NCI-H1417 (cell line): Measurements from ENCODE around the gene FAM163B.
A peak's percentile ranks its signal among the peaks of the same experiment; 100 is the strongest.

ENCODE experiments used
- DNase-seq, 3 experiments: peaks; one replicate each; lab custom pipeline; 2025; lab: John Stamatoyannopoulos, UW

The FAM163B gene

GRCh38 chr9:133547116-133547515 is 62.1 kb downstream of the FAM163B start:
- no peak for DNase-seq

- no peak for DNase-seq
Observed at GRCh38 chr9:133546287-133546680, 62.9 kb downstream of the FAM163B start.

GRCh38 chr9:133545494-133546286 is 63.5 kb downstream of the FAM163B start:
- DNase-seq = no peak

- no peak for DNase-seq
Observed at GRCh38 chr9:133543772-133544467, 65.3 kb downstream of the FAM163B start.

- DNase-seq = no peak
Observed at GRCh38 chr9:133542002-133542401, 67.2 kb downstream of the FAM163B start.

GRCh38 chr9:133540698-133541025 is 68.5 kb downstream of the FAM163B start:
- DNase-seq = no peak

- no peak for DNase-seq
Observed at GRCh38 chr9:133539991-133540697, 69.0 kb downstream of the FAM163B start.

- DNase-seq = no peak
Observed at GRCh38 chr9:133538851-133539833, 70.0 kb downstream of the FAM163B start.

GRCh38 chr9:133538176-133538575 is 71.0 kb downstream of the FAM163B start:
- DNase-seq = no peak

- DNase-seq = no peak
Observed at GRCh38 chr9:133537257-133537656, 71.9 kb downstream of the FAM163B start.

GRCh38 chr9:133536536-133536935 is 72.7 kb downstream of the FAM163B start:
- DNase-seq = no peak

GRCh38 chr9:133536080-133536479 is 73.1 kb downstream of the FAM163B start:
- DNase-seq = peak in 1 of 3 experiments; percentile 10

GRCh38 chr9:133535306-133535877 is 73.8 kb downstream of the FAM163B start:
- DNase-seq = peak in 1 of 3 experiments; percentile 39

GRCh38 chr9:133534346-133535291 is 74.6 kb downstream of the FAM163B start, which contains the start of gene ADAMTSL2:
ADAMTSL2 (plus strand) TSS chr9:133534704; CDS start chr9:133536713, 2,009 bp downstream.
- peak; percentile 66 to 93 (median 91) for DNase-seq

- DNase-seq = peak in 2 of 3 experiments; percentile 53 to 61
Observed at GRCh38 chr9:133533857-133534256, 75.3 kb downstream of the FAM163B start.

GRCh38 chr9:133532937-133533668 is 76.1 kb downstream of the FAM163B start:
- peak; percentile 65 to 81 (median 68) for DNase-seq

GRCh38 chr9:133531293-133531692 is 77.9 kb downstream of the FAM163B start:
- no peak for DNase-seq

- DNase-seq = no peak
Observed at GRCh38 chr9:133529874-133530273, 79.3 kb downstream of the FAM163B start.

GRCh38 chr9:133529457-133529856 is 79.7 kb downstream of the FAM163B start:
- DNase-seq = no peak
